Left lung (tissue), 10 donors: ENCODE results near the gene DTNBP1. TPM values are rescaled to one million over a fixed set of nuclear protein-coding genes. Genes with fewer than 3 reads are reported as not detected.

Source experiments
- ATAC-seq: fragments of 200-7000 bp; cut with Tn5 transposase; one replicate; pipeline ENCODE4 v1.9.1; 2020; ENCODE audit warnings: moderate library complexity
- DNase-seq, 4 donors: peaks; one replicate each; pipeline ENCODE4 v3.0.0-alpha.2; 2013 to 2020
- H3K27ac ChIP-seq, 2 donors: fragments of 200-600 bp; sonication (generic) in 1 of 2; one replicate each; pipeline versions ENCODE4 v1.5.0 to v1.8.0; 2020 to 2021
- H3K27me3 ChIP-seq, 2 donors: fragments of 200-600 bp; sonication (generic) in 1 of 2; one replicate each; pipeline versions ENCODE4 v1.5.0 to v1.8.0; 2020 to 2021
- H3K36me3 ChIP-seq, 2 donors: fragments of 200-600 bp; sonication (generic) in 1 of 2; one replicate each; pipeline versions ENCODE4 v1.5.0 to v1.8.0; 2020 to 2021
- H3K4me1 ChIP-seq, 2 donors: fragments of 200-600 bp; one replicate each; pipeline ENCODE4 v1.8.0; 2021
- H3K4me3 ChIP-seq, 2 donors: fragments of 200-600 bp; sonication (generic) in 1 of 2; one replicate each; pipeline versions ENCODE4 v1.5.0 to v1.8.0; 2020 to 2021; ENCODE audit warnings: mild to moderate bottlenecking in 1 of 2
- H3K9me3 ChIP-seq, 2 donors: fragments of 200-600 bp; sonication (generic) in 1 of 2; one replicate each; pipeline versions ENCODE4 v1.5.0 to v1.8.0; 2020 to 2021
- CTCF ChIP-seq, 2 donors: fragments of 200-600 bp; sonication (generic) in 1 of 2; IDR thresholded peaks; one replicate each; pipeline versions ENCODE4 v1.5.0 to v1.8.0; 2021; ENCODE audit warnings: antibody characterized with exemption in 2 of 2
- intact Hi-C, 2 donors: fragments of 100-400 bp; cut with DNase I; formaldehyde crosslinking; loops; one replicate each; pipeline versions ENCODE4 v1.11.2 to v1.14.2; 2022
- polyA plus RNA-seq, 6 donors: library from polyadenylated mRNA; unstranded; fragments of 120-200 nt; gene quantifications; one replicate each; pipeline ENCODE4 v1.2.1, GENCODE V29; 2013; ENCODE audit not compliant: insufficient read length in 6 of 6
- total RNA-seq, 2 donors: library from RNA; stranded (reverse); fragmentation: NEBNext Ultra II Directional; extraction: Animal tissue kit (Norgen Biotek cat#: 25700); gene quantifications; one replicate each; pipeline ENCODE4 v1.2.1, GENCODE V29; 2021
- donor health status: DM: no; HTN: yes; CAD: no.
- donor health status: DM: no; HTN: no; CAD: no.

The DTNBP1 gene
- total and polyA plus RNA-seq, 8 donors = 15.3 to 18.5 (median 16.2) TPM

GRCh38 chr6:15516923-15517560 is 145.8 kb downstream of the DTNBP1 start:
- H3K4me3 ChIP-seq = no peak overlapping the region
- H3K4me1 ChIP-seq = peaks cover 0 to 8% of the 10 kb centered on the region in 2 donors
- H3K36me3 ChIP-seq = peaks cover 0 to 90% of the 10 kb centered on the region in 2 donors
- no peak for TF ChIP-seq CTCF (IDR thresholded peaks at IDR 0.05)
- DNase-seq (no peak), ATAC-seq (no peak)
- H3K27me3 ChIP-seq = no peaks in the 10 kb centered on the region
- intact Hi-C loops = no loop called here
- no peaks in the 10 kb centered on the region for H3K9me3 ChIP-seq
- no peak overlapping the region for H3K27ac ChIP-seq

GRCh38 chr6:15516378-15516777 is 146.4 kb downstream of the DTNBP1 start:
- intact Hi-C loops = no loop called here
- no peak for TF ChIP-seq CTCF (IDR thresholded peaks at IDR 0.05)
- ATAC-seq (no peak), DNase-seq (no peak)
- Histone ChIP-seq H3K27me3 (no peaks in the 10 kb centered on the region), H3K36me3 (peaks cover 0 to 91% of the 10 kb centered on the region in 2 donors), H3K4me3 (no peak overlapping the region), H3K9me3 (no peaks in the 10 kb centered on the region), H3K4me1 (peaks cover 0 to 2% of the 10 kb centered on the region in 2 donors), H3K27ac (no peak overlapping the region)

- no peak overlapping the region for H3K27ac ChIP-seq
- ATAC-seq (no peak), DNase-seq (no peak)
- peaks cover 0 to 91% of the 10 kb centered on the region in 2 donors for H3K36me3 ChIP-seq
- H3K4me1 ChIP-seq = no peaks in the 10 kb centered on the region
- no peak for TF ChIP-seq CTCF (IDR thresholded peaks at IDR 0.05)
- intact Hi-C loops = no loop called here
- no peaks in the 10 kb centered on the region for H3K27me3 ChIP-seq
- H3K4me3 ChIP-seq = no peak overlapping the region
- H3K9me3 ChIP-seq = no peaks in the 10 kb centered on the region
Measured at GRCh38 chr6:15515660-15516375, 147.0 kb downstream of the DTNBP1 start.

- no peak for ATAC-seq
- H3K36me3 ChIP-seq = peaks cover 0 to 91% of the 10 kb centered on the region in 2 donors
Measured at GRCh38 chr6:15515226-15515625, 147.6 kb downstream of the DTNBP1 start.

More at GRCh38 chr6:15515226-15515625, 147.6 kb downstream of the DTNBP1 start:
- no peak for TF ChIP-seq CTCF (IDR thresholded peaks at IDR 0.05)
- no peak overlapping the region for H3K4me3 ChIP-seq
- no peak for DNase-seq
- no peaks in the 10 kb centered on the region for H3K9me3 ChIP-seq
- intact Hi-C loops = no loop called here
- H3K27me3 ChIP-seq = no peaks in the 10 kb centered on the region
- no peak overlapping the region for H3K27ac ChIP-seq
- H3K4me1 ChIP-seq = no peaks in the 10 kb centered on the region
